Stomach smooth muscle (tissue), 2 donors: ENCODE results near the gene DNAH2.

Source experiments
- H3K27ac ChIP-seq: one replicate; pipeline ENCODE4 v1.7.0; 2013; ENCODE audit warnings: mild to moderate bottlenecking, low read length, inconsistent platforms
- H3K27me3 ChIP-seq, 2 donors: one replicate each; pipeline ENCODE4 v1.7.0; 2013; ENCODE audit warnings: low read length in 2 of 2; ENCODE audit not compliant: insufficient read depth in 2 of 2, control insufficient read depth in 1 of 2
- H3K36me3 ChIP-seq, 2 donors: one replicate each; pipeline ENCODE4 v1.7.0; 2013; ENCODE audit warnings: low read length in 2 of 2; ENCODE audit not compliant: control insufficient read depth in 2 of 2, insufficient read depth in 2 of 2
- H3K4me1 ChIP-seq: one replicate; pipeline ENCODE4 v1.7.0; 2013; ENCODE audit warnings: low read length; ENCODE audit not compliant: control insufficient read depth, insufficient read depth
- H3K4me3 ChIP-seq, 2 donors: one replicate each; pipeline ENCODE4 v1.7.0; 2013; ENCODE audit warnings: low read length in 2 of 2
- H3K9ac ChIP-seq, 2 donors: one replicate each; pipeline ENCODE4 v1.7.0; 2013; ENCODE audit warnings: low read length in 2 of 2, mild to moderate bottlenecking in 1 of 2
- H3K9me3 ChIP-seq, 2 donors: one replicate each; pipeline ENCODE4 v1.7.0; 2013; ENCODE audit warnings: low read length in 2 of 2; ENCODE audit not compliant: control insufficient read depth in 2 of 2
- donor health status: healthy.
- donor health status: Pancreatic carcinoma.

Gene DNAH2

GRCh38 chr17:7834542-7834956 is 117.0 kb downstream of the DNAH2 start:
- no peaks in the 10 kb centered on the region for H3K36me3 ChIP-seq
- peaks cover 43% of the 10 kb centered on the region for H3K4me1 ChIP-seq
- peak overlapping the region; percentile 99 for H3K27ac ChIP-seq
- H3K27me3 ChIP-seq, result peaks cover 0 to 2% of the 10 kb centered on the region in 2 donors
- H3K9ac ChIP-seq, result peak overlapping the region; percentile 95 to 97
- peak overlapping the region; percentile 91 to 97 for H3K4me3 ChIP-seq
- no peaks in the 10 kb centered on the region for H3K9me3 ChIP-seq

GRCh38 chr17:7834957-7835813 is 117.6 kb downstream of the DNAH2 start:
- Histone ChIP-seq H3K36me3 (peaks cover 3 to 5% of the 10 kb centered on the region in 2 donors), H3K9ac (peak overlapping the region; percentile 95 to 97), H3K9me3 (no peaks in the 10 kb centered on the region), H3K27ac (peak overlapping the region; percentile 99), H3K27me3 (peaks cover 0 to under 1% of the 10 kb centered on the region in 2 donors), H3K4me1 (peaks cover 47% of the 10 kb centered on the region), H3K4me3 (peak overlapping the region; percentile 91 to 97)

- Histone ChIP-seq H3K9me3 (no peaks in the 10 kb centered on the region), H3K9ac (peak overlapping the region; percentile 70 to 91), H3K4me1 (peaks cover 52% of the 10 kb centered on the region), H3K36me3 (peaks cover 3 to 10% of the 10 kb centered on the region in 2 donors), H3K27me3 (no peaks in the 10 kb centered on the region), H3K4me3 (peak overlapping the region; percentile 70 to 97), H3K27ac (peak overlapping the region; percentile 99)
Observed at GRCh38 chr17:7835814-7836595, 118.5 kb downstream of the DNAH2 start.

- Histone ChIP-seq H3K9ac (peak overlapping the region; percentile 70 to 91), H3K36me3 (peaks cover 3 to 10% of the 10 kb centered on the region in 2 donors), H3K9me3 (no peaks in the 10 kb centered on the region), H3K4me3 (peak overlapping the region; percentile 70 to 97), H3K4me1 (peaks cover 58% of the 10 kb centered on the region), H3K27ac (peak overlapping the region; percentile 99), H3K27me3 (no peaks in the 10 kb centered on the region)
Observed at GRCh38 chr17:7836596-7837407, 119.3 kb downstream of the DNAH2 start.

- Histone ChIP-seq H3K9me3 (no peaks in the 10 kb centered on the region), H3K4me1 (peaks cover 62% of the 10 kb centered on the region), H3K27me3 (no peaks in the 10 kb centered on the region), H3K4me3 (peak overlapping the region; percentile 70 to 97), H3K36me3 (peaks cover 3 to 10% of the 10 kb centered on the region in 2 donors), H3K9ac (peak overlapping the region; percentile 70 to 91), H3K27ac (peak overlapping the region; percentile 99)
Observed at GRCh38 chr17:7837408-7838088, 120.0 kb downstream of the DNAH2 start.

GRCh38 chr17:7838090-7839075 is 120.8 kb downstream of the DNAH2 start:
- Histone ChIP-seq H3K9ac (peak overlapping the region in 1 of 2 donors; percentile 55), H3K4me1 (peaks cover 65% of the 10 kb centered on the region)

GRCh38 chr17:7839190-7839875 is 121.8 kb downstream of the DNAH2 start:
- H3K9me3 ChIP-seq, result no peaks in the 10 kb centered on the region
- H3K36me3 ChIP-seq, result peaks cover 3 to 10% of the 10 kb centered on the region in 2 donors
- peaks cover 65% of the 10 kb centered on the region for H3K4me1 ChIP-seq
- H3K27ac ChIP-seq, result peak overlapping the region; percentile 49
- no peaks in the 10 kb centered on the region for H3K27me3 ChIP-seq
- no peak overlapping the region for H3K4me3 ChIP-seq
- H3K9ac ChIP-seq, result no peak overlapping the region

More at GRCh38 chr17:7838090-7839075, 120.8 kb downstream of the DNAH2 start:
- Histone ChIP-seq H3K9me3 (no peaks in the 10 kb centered on the region), H3K27me3 (no peaks in the 10 kb centered on the region), H3K36me3 (peaks cover 3 to 10% of the 10 kb centered on the region in 2 donors), H3K4me3 (peak overlapping the region; percentile 70 to 97), H3K27ac (peak overlapping the region; percentile 49)

- Histone ChIP-seq H3K36me3 (peaks cover 3 to 10% of the 10 kb centered on the region in 2 donors), H3K27ac (peak overlapping the region; percentile 49), H3K9me3 (no peaks in the 10 kb centered on the region), H3K4me1 (peaks cover 70% of the 10 kb centered on the region), H3K27me3 (no peaks in the 10 kb centered on the region), H3K4me3 (no peak overlapping the region), H3K9ac (no peak overlapping the region)
Observed at GRCh38 chr17:7839876-7840261, 122.3 kb downstream of the DNAH2 start.

- H3K4me3 ChIP-seq, result no peak overlapping the region
- no peaks in the 10 kb centered on the region for H3K9me3 ChIP-seq
- peak overlapping the region in 1 of 2 donors; percentile 98 for H3K9ac ChIP-seq
- peak overlapping the region; percentile 92 for H3K27ac ChIP-seq
- peaks cover 76% of the 10 kb centered on the region for H3K4me1 ChIP-seq
- H3K27me3 ChIP-seq, result no peaks in the 10 kb centered on the region
- H3K36me3 ChIP-seq, result peaks cover 3 to 10% of the 10 kb centered on the region in 2 donors
Observed at GRCh38 chr17:7840441-7840840, 122.9 kb downstream of the DNAH2 start.
